ENCODE measurements around the gene REEP5. TPM values are rescaled to one million over a fixed set of nuclear protein-coding genes. Genes with fewer than 3 reads are reported as not detected.

REEP5 gene
- total RNA-seq, 1 donor from 2014 or later, result 120 TPM

GRCh38 chr5:112869948-112870347 is 52.1 kb downstream of the REEP5 start:
- H2AFZ ChIP-seq (ENCODE audit: low read depth, low read length), result no peak overlapping the region
- FAIRE-seq (no peak), DNase-seq (ENCODE audit: low read depth) (no peak)
- H3K4me2 ChIP-seq (ENCODE audit: low read length), result no peak overlapping the region
- no peaks in the 10 kb centered on the region for H3K27me3 ChIP-seq (ENCODE audit: insufficient read depth, low read length)
- no peak overlapping the region for H3K27ac Mint-ChIP-seq (ENCODE audit: unreplicated experiment)
- no peaks in the 10 kb centered on the region for H3K4me1 ChIP-seq (ENCODE audit: insufficient read depth, low read length)
- no peaks in the 10 kb centered on the region for H3K27me3 Mint-ChIP-seq (ENCODE audit: low read depth, unreplicated experiment)
- no peak overlapping the region for H3K27ac ChIP-seq (ENCODE audit: low read depth, low read length)
- H3K4me1 Mint-ChIP-seq (ENCODE audit: low read depth, unreplicated experiment), result peaks cover 3% of the 10 kb centered on the region
- no peak overlapping the region for H3K9ac ChIP-seq (ENCODE audit: low read length)
- H4K20me1 ChIP-seq (ENCODE audit: insufficient read depth, low read length), result peaks cover 49% of the 10 kb centered on the region
- TF ChIP-seq EZH2 (IDR thresholded peaks at IDR 0.05; ENCODE audit: insufficient read depth, low read length) (no peak), CTCF (IDR thresholded peaks at IDR 0.05; ENCODE audit: insufficient read depth, low read depth, low read length) (no peak)
- H3K4me3 ChIP-seq (ENCODE audit: insufficient read depth, low read depth, low read length), result no peak overlapping the region
- H3K9me3 Mint-ChIP-seq (ENCODE audit: unreplicated experiment), result no peaks in the 10 kb centered on the region
- peaks cover 35% of the 10 kb centered on the region for H3K79me2 ChIP-seq (ENCODE audit: insufficient read depth, low read length)
- H3K36me3 ChIP-seq (ENCODE audit: insufficient read depth, low read length), result peaks cover 39% of the 10 kb centered on the region
- H3K9me3 ChIP-seq (ENCODE audit: insufficient read depth, low read depth, low read length), result no peaks in the 10 kb centered on the region
- peaks cover 10% of the 10 kb centered on the region for H3K36me3 Mint-ChIP-seq (ENCODE audit: low read depth, unreplicated experiment)
- H3K4me3 Mint-ChIP-seq (ENCODE audit: unreplicated experiment), result no peak overlapping the region

GRCh38 chr5:112867411-112867810 is 54.6 kb downstream of the REEP5 start:
- no peak overlapping the region for H3K27ac ChIP-seq (ENCODE audit: low read depth, low read length)
- H3K4me1 ChIP-seq (ENCODE audit: insufficient read depth, low read length), result peaks cover 13% of the 10 kb centered on the region
- H3K9ac ChIP-seq (ENCODE audit: low read length), result no peak overlapping the region
- FAIRE-seq (no peak), DNase-seq (ENCODE audit: low read depth) (no peak)
- Mint-ChIP-seq H3K36me3 (ENCODE audit: low read depth, unreplicated experiment) (peaks cover 13% of the 10 kb centered on the region), H3K4me3 (ENCODE audit: unreplicated experiment) (no peak overlapping the region), H3K27ac (ENCODE audit: unreplicated experiment) (no peak overlapping the region), H3K9me3 (ENCODE audit: unreplicated experiment) (no peaks in the 10 kb centered on the region), H3K27me3 (ENCODE audit: low read depth, unreplicated experiment) (no peaks in the 10 kb centered on the region), H3K4me1 (ENCODE audit: low read depth, unreplicated experiment) (peaks cover 19% of the 10 kb centered on the region)
- peaks cover 48% of the 10 kb centered on the region for H3K79me2 ChIP-seq (ENCODE audit: insufficient read depth, low read length)
- no peaks in the 10 kb centered on the region for H3K9me3 ChIP-seq (ENCODE audit: insufficient read depth, low read depth, low read length)
- no peak overlapping the region for H3K4me2 ChIP-seq (ENCODE audit: low read length)
- H3K27me3 ChIP-seq (ENCODE audit: insufficient read depth, low read length), result no peaks in the 10 kb centered on the region
- TF ChIP-seq EZH2 (IDR thresholded peaks at IDR 0.05; ENCODE audit: insufficient read depth, low read length) (no peak), CTCF (IDR thresholded peaks at IDR 0.05; ENCODE audit: insufficient read depth, low read depth, low read length) (no peak)
- no peak overlapping the region for H2AFZ ChIP-seq (ENCODE audit: low read depth, low read length)
- H3K36me3 ChIP-seq (ENCODE audit: insufficient read depth, low read length), result peaks cover 45% of the 10 kb centered on the region
- H4K20me1 ChIP-seq (ENCODE audit: insufficient read depth, low read length), result peaks cover 68% of the 10 kb centered on the region
- H3K4me3 ChIP-seq (ENCODE audit: insufficient read depth, low read depth, low read length), result no peak overlapping the region

GRCh38 chr5:112866739-112867138 is 55.3 kb downstream of the REEP5 start:
- Mint-ChIP-seq H3K4me1 (ENCODE audit: low read depth, unreplicated experiment) (peaks cover 20% of the 10 kb centered on the region), H3K27ac (ENCODE audit: unreplicated experiment) (no peak overlapping the region), H3K27me3 (ENCODE audit: low read depth, unreplicated experiment) (no peaks in the 10 kb centered on the region), H3K36me3 (ENCODE audit: low read depth, unreplicated experiment) (peaks cover 13% of the 10 kb centered on the region), H3K9me3 (ENCODE audit: unreplicated experiment) (no peaks in the 10 kb centered on the region), H3K4me3 (ENCODE audit: unreplicated experiment) (no peak overlapping the region)
- Histone ChIP-seq H3K4me1 (ENCODE audit: insufficient read depth, low read length) (peaks cover 18% of the 10 kb centered on the region), H3K79me2 (ENCODE audit: insufficient read depth, low read length) (peaks cover 54% of the 10 kb centered on the region), H3K27ac (ENCODE audit: low read depth, low read length) (no peak overlapping the region), H3K4me2 (ENCODE audit: low read length) (no peak overlapping the region), H3K4me3 (ENCODE audit: insufficient read depth, low read depth, low read length) (no peak overlapping the region), H3K36me3 (ENCODE audit: insufficient read depth, low read length) (peaks cover 45% of the 10 kb centered on the region), H2AFZ (ENCODE audit: low read depth, low read length) (no peak overlapping the region), H3K9ac (ENCODE audit: low read length) (no peak overlapping the region), H3K9me3 (ENCODE audit: insufficient read depth, low read depth, low read length) (no peaks in the 10 kb centered on the region), H3K27me3 (ENCODE audit: insufficient read depth, low read length) (no peaks in the 10 kb centered on the region), H4K20me1 (ENCODE audit: insufficient read depth, low read length) (peaks cover 72% of the 10 kb centered on the region)
- TF ChIP-seq EZH2 (IDR thresholded peaks at IDR 0.05; ENCODE audit: insufficient read depth, low read length) (no peak), CTCF (IDR thresholded peaks at IDR 0.05; ENCODE audit: insufficient read depth, low read depth, low read length) (no peak)
- FAIRE-seq, result no peak
- DNase-seq (ENCODE audit: low read depth), result no peak
